Mucosa of rectum (tissue), 2 donors: ENCODE data around the gene GNAQ.

ENCODE experiments used
- H3K27ac ChIP-seq, 2 donors: one replicate each; pipeline ENCODE4 v1.7.0; 2013; ENCODE audit warnings: inconsistent platforms in 2 of 2, low read depth in 2 of 2, low read length in 2 of 2
- H3K27me3 ChIP-seq, 2 donors: one replicate each; pipeline ENCODE4 v1.7.0; 2013; ENCODE audit warnings: low read length in 2 of 2; ENCODE audit not compliant: control insufficient read depth in 2 of 2, insufficient read depth in 2 of 2
- H3K36me3 ChIP-seq, 2 donors: one replicate each; pipeline ENCODE4 v1.7.0; 2013; ENCODE audit warnings: low read length in 2 of 2; ENCODE audit not compliant: control insufficient read depth in 2 of 2, insufficient read depth in 2 of 2
- H3K4me1 ChIP-seq, 2 donors: one replicate each; pipeline ENCODE4 v1.7.0; 2013; ENCODE audit warnings: low read length in 2 of 2, mild to moderate bottlenecking in 1 of 2; ENCODE audit not compliant: control insufficient read depth in 2 of 2, insufficient read depth in 2 of 2
- H3K4me3 ChIP-seq, 2 donors: one replicate each; pipeline ENCODE4 v1.7.0; 2013; ENCODE audit warnings: low read length in 2 of 2
- H3K9ac ChIP-seq, 2 donors: one replicate each; pipeline ENCODE4 v1.7.0; 2013; ENCODE audit warnings: low read length in 2 of 2, low read depth in 1 of 2, mild to moderate bottlenecking in 1 of 2
- H3K9me3 ChIP-seq, 2 donors: one replicate each; pipeline ENCODE4 v1.7.0; 2013; ENCODE audit warnings: low read length in 2 of 2; ENCODE audit not compliant: control insufficient read depth in 2 of 2
- donor health status: healthy.
- donor health status: Normal muscosa, but diverticular disease.

GNAQ gene

GRCh38 chr9:77807281-77807683 lies 224.3 kb downstream of the GNAQ start:
- Histone ChIP-seq H3K36me3 (peaks cover 5 to 7% of the 10 kb centered on the region in 2 donors), H3K27ac (peak overlapping the region in 1 of 2 donors; percentile 55), H3K9me3 (no peaks in the 10 kb centered on the region), H3K9ac (no peak overlapping the region), H3K4me1 (peaks cover 6 to 38% of the 10 kb centered on the region in 2 donors), H3K27me3 (no peaks in the 10 kb centered on the region), H3K4me3 (no peak overlapping the region)

GRCh38 chr9:77806741-77807140 lies 224.9 kb downstream of the GNAQ start:
- Histone ChIP-seq H3K9me3 (no peaks in the 10 kb centered on the region), H3K27ac (no peak overlapping the region)

GRCh38 chr9:77805810-77806209 lies 225.8 kb downstream of the GNAQ start:
- peaks cover 6 to 38% of the 10 kb centered on the region in 2 donors for H3K4me1 ChIP-seq
- no peak overlapping the region for H3K27ac ChIP-seq
- H3K27me3 ChIP-seq, result no peaks in the 10 kb centered on the region
- H3K36me3 ChIP-seq, result peaks cover 2 to 3% of the 10 kb centered on the region in 2 donors
- no peak overlapping the region for H3K4me3 ChIP-seq
- H3K9ac ChIP-seq, result no peak overlapping the region
- no peaks in the 10 kb centered on the region for H3K9me3 ChIP-seq

More at GRCh38 chr9:77806741-77807140, 224.9 kb downstream of the GNAQ start:
- Histone ChIP-seq H3K4me3 (no peak overlapping the region), H3K27me3 (no peaks in the 10 kb centered on the region), H3K36me3 (peaks cover 5 to 6% of the 10 kb centered on the region in 2 donors), H3K9ac (no peak overlapping the region), H3K4me1 (peaks cover 6 to 38% of the 10 kb centered on the region in 2 donors)

- H3K4me1 ChIP-seq, result peaks cover 6 to 38% of the 10 kb centered on the region in 2 donors
- H3K9me3 ChIP-seq, result no peaks in the 10 kb centered on the region
- H3K27ac ChIP-seq, result peak overlapping the region in 1 of 2 donors; percentile 1
- no peaks in the 10 kb centered on the region for H3K27me3 ChIP-seq
- H3K36me3 ChIP-seq, result no peaks in the 10 kb centered on the region
- H3K4me3 ChIP-seq, result no peak overlapping the region
- no peak overlapping the region for H3K9ac ChIP-seq
Measured at GRCh38 chr9:77803423-77803822, 228.2 kb downstream of the GNAQ start.

- Histone ChIP-seq H3K9me3 (no peaks in the 10 kb centered on the region), H3K27me3 (no peaks in the 10 kb centered on the region), H3K27ac (no peak overlapping the region), H3K36me3 (no peaks in the 10 kb centered on the region), H3K4me3 (no peak overlapping the region), H3K9ac (no peak overlapping the region), H3K4me1 (peaks cover 6 to 34% of the 10 kb centered on the region in 2 donors)
Measured at GRCh38 chr9:77802515-77803293, 228.9 kb downstream of the GNAQ start.

- Histone ChIP-seq H3K9ac (no peak overlapping the region), H3K4me3 (no peak overlapping the region), H3K4me1 (peaks cover 6 to 28% of the 10 kb centered on the region in 2 donors), H3K36me3 (no peaks in the 10 kb centered on the region), H3K27ac (no peak overlapping the region), H3K27me3 (no peaks in the 10 kb centered on the region), H3K9me3 (no peaks in the 10 kb centered on the region)
Measured at GRCh38 chr9:77802064-77802463, 229.5 kb downstream of the GNAQ start.

- peaks cover 6 to 22% of the 10 kb centered on the region in 2 donors for H3K4me1 ChIP-seq
- no peak overlapping the region for H3K9ac ChIP-seq
- peaks cover 0 to 2% of the 10 kb centered on the region in 2 donors for H3K36me3 ChIP-seq
- H3K9me3 ChIP-seq, result no peaks in the 10 kb centered on the region
- no peak overlapping the region for H3K27ac ChIP-seq
- no peak overlapping the region for H3K4me3 ChIP-seq
- H3K27me3 ChIP-seq, result no peaks in the 10 kb centered on the region
Measured at GRCh38 chr9:77800924-77801551, 230.6 kb downstream of the GNAQ start.

- H3K9me3 ChIP-seq, result no peaks in the 10 kb centered on the region
- H3K27ac ChIP-seq, result no peak overlapping the region
- no peak overlapping the region for H3K9ac ChIP-seq
- H3K4me1 ChIP-seq, result peaks cover 3 to 4% of the 10 kb centered on the region in 2 donors
- H3K27me3 ChIP-seq, result no peaks in the 10 kb centered on the region
- H3K36me3 ChIP-seq, result peaks cover 4 to 8% of the 10 kb centered on the region in 2 donors
- H3K4me3 ChIP-seq, result no peak overlapping the region
Measured at GRCh38 chr9:77798140-77798539, 233.5 kb downstream of the GNAQ start.

- H3K9ac ChIP-seq, result no peak overlapping the region
- no peak overlapping the region for H3K27ac ChIP-seq
- no peaks in the 10 kb centered on the region for H3K27me3 ChIP-seq
- H3K36me3 ChIP-seq, result peaks cover 7 to 18% of the 10 kb centered on the region in 2 donors
- H3K9me3 ChIP-seq, result no peaks in the 10 kb centered on the region
- no peak overlapping the region for H3K4me3 ChIP-seq
- no peaks in the 10 kb centered on the region for H3K4me1 ChIP-seq
Measured at GRCh38 chr9:77794985-77795384, 236.6 kb downstream of the GNAQ start.

GRCh38 chr9:77793849-77794248 lies 237.8 kb downstream of the GNAQ start:
- H3K9me3 ChIP-seq, result no peaks in the 10 kb centered on the region
- H3K9ac ChIP-seq, result no peak overlapping the region
- no peaks in the 10 kb centered on the region for H3K27me3 ChIP-seq
- no peaks in the 10 kb centered on the region for H3K4me1 ChIP-seq
- H3K36me3 ChIP-seq, result peaks cover 7 to 20% of the 10 kb centered on the region in 2 donors
- H3K27ac ChIP-seq, result no peak overlapping the region
- no peak overlapping the region for H3K4me3 ChIP-seq
